Epithelial cell of proximal tubule (primary cell): ENCODE results near the gene GUCD1. TPM values are rescaled to one million over a fixed set of nuclear protein-coding genes. Genes with fewer than 3 reads are reported as not detected.

Experiments used
- DNase-seq: peaks from one replicate; pipeline ENCODE4 v3.0.0-alpha.2; 2011; ENCODE audit warnings: low read depth
- H3K4me3 ChIP-seq: 2 replicates; pipeline ENCODE4 v1.5.1; 2011; ENCODE audit warnings: low read depth, mild to moderate bottlenecking, low read length
- CTCF ChIP-seq: conservative IDR thresholded peaks from 2 replicates; pipeline ENCODE4 v1.5.1; 2012; ENCODE audit warnings: low read depth, mild to moderate bottlenecking, low read length
- total RNA-seq: library from RNA; depleted of rRNA; stranded (reverse); fragments of >200 nt; gene quantifications from 2 replicates; pipeline ENCODE4 v1.2.3, GENCODE V29; 2015

Gene GUCD1
- total RNA-seq, 1 donor from 2014 or later: 102 TPM

GRCh38 chr22:24566899-24567511 lies 12.1 kb upstream of the GUCD1 start:
- TF ChIP-seq CTCF: no peak
- H3K4me3 ChIP-seq: no peak overlapping the region

GRCh38 chr22:24565077-24565476 lies 10.1 kb upstream of the GUCD1 start:
- no peak overlapping the region for H3K4me3 ChIP-seq
- DNase-seq: no peak
- no peak for TF ChIP-seq CTCF

More at GRCh38 chr22:24566899-24567511, 12.1 kb upstream of the GUCD1 start:
- no peak for DNase-seq

- H3K4me3 ChIP-seq: no peak overlapping the region
- TF ChIP-seq CTCF: no peak
- no peak for DNase-seq
These were observed 9.6 kb upstream of the GUCD1 start for GRCh38 chr22:24564376-24565058.

GRCh38 chr22:24563246-24563645 lies 8.3 kb upstream of the GUCD1 start:
- no peak for TF ChIP-seq CTCF

GRCh38 chr22:24559471-24559870 lies 4.5 kb upstream of the GUCD1 start:
- no peak overlapping the region for H3K4me3 ChIP-seq
- DNase-seq: no peak
- no peak for TF ChIP-seq CTCF

More at GRCh38 chr22:24563246-24563645, 8.3 kb upstream of the GUCD1 start:
- H3K4me3 ChIP-seq: no peak overlapping the region
- DNase-seq: no peak

GRCh38 chr22:24555165-24556039 lies 464 bp upstream of the GUCD1 start, which contains the start of gene SNRPD3:
TSS of gene SNRPD3 (plus strand) at chr22:24555999. CDS start at chr22:24557675, 1,676 bp downstream.
- TF ChIP-seq CTCF: peak; percentile 31
- peak within 1 kb of the TSS; percentile 93 for H3K4me3 ChIP-seq
- peak; percentile 74 for DNase-seq
